HL-60/S4 treated with phorbol 12-myristate 13-acetate at 8.2 ng/mL for 4 days and 3 days (cell line): Measurements from ENCODE around the gene INO80E.

Source experiments
- in situ Hi-C: fragments of 300-500 bp; cut with MboI; formaldehyde crosslinking; loops from 2 replicates; pipeline ENCODE4 v1.15.0; 2022; ENCODE audit warnings: low sequenced_read_pairs

The INO80E gene

DNA sequence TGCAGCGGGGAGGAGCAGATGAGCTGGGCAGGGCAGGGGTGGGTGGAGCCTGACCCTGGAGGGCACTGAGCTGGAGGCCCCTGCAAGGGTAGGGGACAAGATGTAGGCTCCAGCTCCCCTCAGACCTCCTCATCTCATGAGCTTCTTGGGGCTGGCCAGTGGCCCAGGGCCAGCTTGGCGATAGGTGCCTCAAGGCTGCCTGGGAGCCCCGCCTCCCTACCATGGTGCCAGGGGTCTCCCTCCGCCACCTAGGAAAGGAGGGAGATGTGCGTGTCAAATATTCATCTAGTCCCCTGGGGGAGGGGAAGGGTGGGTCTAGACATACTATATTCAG, 4.5 kb upstream of the INO80E start:
- in situ Hi-C loops, result no loop called here

DNA sequence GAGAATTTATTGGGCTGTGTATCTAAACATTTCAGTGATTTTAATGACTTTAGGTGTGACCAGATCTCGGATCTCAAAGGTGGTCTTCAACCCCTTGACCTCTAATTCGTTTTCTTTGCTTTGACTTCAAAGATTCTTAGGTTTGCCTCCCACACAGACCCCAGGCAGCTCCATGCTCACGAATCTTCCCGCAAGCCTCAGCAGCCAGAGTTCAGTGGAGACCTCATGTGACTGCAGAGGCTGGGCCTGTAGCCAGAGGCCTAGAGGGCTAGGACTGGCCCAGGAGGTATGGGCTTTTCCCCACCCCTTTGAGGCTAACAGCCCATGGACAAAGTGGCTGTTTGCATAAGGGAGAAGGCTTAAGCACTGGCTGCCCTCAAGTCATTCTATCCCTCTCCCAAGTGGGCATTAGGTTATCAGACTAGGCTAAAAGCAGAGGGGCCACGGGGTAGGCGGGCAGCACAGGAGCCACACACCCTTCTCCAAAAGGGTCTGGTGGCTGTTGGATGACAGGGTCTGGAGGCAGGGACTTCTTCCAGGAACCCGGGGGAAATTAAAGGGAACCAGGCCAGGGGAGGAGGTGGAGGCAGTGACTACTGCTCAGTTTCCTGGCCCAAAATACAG, 3.6 kb upstream of the INO80E start:
- in situ Hi-C loops, result no loop called here

DNA sequence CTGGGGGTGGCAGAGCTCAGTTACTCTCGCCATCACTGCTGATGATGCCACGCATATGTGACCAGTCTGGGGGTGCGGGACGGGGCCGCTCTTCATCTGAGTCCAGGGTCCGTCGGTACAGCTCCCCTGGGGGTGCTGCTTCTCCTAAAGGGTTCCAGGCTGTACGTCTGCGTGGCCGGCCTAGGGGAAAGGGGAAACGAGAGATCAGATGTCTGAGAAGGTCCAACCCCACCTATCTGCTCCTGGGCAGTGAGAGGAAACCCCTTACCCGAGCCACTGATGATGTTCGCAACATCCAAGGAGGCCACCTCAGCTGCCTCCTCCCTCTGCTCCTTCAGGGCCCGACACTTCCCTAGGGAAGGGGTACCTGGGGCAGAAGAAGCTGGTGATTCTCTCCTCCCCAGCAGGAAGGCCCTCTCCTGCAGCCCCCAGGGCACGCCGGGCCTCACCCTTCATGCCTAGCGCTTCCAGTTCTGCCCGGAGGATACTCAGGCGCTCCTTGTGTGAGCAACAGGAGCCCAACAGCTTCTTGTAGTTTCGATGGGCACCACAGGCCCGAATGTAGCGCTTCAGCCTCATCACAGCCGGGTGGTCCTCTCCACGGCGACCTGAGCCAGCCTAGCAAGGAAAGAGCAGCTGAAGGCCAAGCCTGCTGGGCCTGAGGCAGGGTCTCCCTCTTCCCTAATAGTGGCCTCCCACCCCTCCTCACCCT, 2.7 kb upstream of the INO80E start:
- in situ Hi-C loops, result no loop called here

DNA sequence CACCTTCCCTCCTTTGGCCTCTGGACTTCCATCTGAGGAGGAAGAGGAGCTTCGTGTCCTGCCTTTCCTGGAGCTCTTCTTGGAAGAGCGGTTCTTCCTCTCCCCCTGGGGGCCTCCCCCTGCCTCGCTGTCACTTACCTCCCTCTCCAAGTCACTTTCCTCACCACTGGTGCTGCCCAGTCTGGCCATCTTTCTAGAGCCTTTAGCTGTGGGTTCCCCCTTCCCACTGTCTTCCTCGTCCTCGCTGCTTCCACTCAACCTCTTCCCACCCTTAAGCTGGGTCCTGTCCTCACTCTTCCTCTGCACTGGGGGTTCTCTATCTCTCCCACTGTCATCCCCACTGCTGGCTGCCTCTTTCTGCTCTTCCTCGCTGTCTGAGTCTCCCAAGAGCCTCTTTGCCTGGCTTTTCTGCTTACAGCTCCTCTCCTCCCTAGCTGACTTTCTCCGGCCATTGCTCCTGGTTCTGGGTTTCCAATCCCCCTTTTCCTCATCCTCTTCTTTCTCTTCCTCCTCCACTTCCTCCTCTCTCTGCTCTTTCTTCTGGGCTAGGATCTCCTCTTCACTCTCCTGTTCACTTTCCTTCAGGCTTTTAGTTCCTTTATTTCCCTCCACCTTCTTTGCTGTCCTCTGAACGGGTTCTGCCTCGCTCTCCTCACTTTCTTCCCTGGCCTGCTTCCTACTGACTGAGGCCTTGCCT, 2.0 kb upstream of the INO80E start:
- in situ Hi-C loops, result no loop called here

DNA sequence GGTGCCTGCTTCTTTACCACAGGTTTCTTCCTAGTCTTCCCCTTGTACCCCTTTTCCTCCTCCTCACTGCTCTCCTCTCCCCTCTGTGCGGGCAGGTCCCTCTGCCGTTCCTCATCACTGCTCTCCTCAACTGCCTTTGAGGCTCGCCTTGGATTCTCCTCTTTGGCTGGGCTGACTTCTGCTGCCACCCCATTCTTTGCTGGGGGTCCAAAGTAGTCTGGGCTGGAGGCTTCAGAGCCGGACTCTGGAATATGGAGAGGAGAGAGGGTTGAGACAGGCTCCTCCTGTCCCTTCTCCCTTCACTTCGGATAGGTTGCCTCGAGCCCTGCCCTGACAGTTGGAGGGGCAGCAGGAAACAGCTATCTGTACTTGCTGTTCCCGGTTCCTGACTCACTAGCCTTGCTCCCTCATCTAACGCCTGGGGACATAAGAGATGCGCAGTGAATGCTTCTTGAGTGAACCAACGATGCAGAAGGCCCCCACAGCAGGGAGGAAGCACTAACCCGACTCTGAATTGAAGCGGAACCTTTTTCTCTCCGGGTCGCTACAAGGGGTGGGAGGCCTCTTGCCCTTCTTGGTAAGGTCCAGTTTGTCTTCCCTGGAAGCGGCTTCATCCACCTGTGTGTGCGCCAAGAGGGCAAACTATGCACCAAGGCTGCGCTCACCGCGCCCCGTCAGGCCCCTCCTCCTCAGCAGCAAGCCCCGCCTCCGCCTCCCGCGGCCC, 1.3 kb upstream of the INO80E start:
- in situ Hi-C loops, result no loop called here

DNA sequence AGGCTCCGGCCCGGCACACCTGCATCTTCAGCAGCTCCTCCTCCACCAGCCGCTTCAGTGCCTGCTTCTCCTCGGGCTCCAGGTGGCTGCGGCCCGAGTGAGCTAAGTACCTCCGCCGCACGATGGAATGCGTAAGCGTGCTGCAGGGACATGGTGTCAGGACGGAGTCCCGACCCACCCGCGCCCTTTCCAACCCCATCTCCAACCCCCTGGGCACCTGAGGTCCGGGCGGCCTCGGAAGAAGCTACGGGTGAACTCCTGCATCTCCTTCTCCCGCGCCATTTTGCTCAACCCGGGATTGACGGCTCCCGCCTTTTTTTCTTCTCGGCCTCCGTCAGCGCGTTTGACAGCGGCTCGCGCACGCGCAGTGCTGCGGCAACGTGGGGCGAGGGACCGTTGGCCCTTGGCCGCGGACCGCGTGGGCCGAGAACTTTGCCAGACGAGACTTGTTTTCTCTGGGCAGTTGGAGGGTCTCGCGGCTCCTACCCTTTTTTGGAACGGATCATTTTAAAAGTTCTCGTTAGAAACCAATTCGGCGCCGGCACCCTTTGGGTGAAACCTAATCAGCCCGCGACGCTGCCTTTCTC, 624 bp upstream of the INO80E start, which contains the start of gene HIRIP3:
HIRIP3 (minus strand) TSS at position 294 of the 587 bp plus-strand sequence; CDS start at position 282, 12 bp downstream.
- in situ Hi-C loops, result no loop called here

DNA sequence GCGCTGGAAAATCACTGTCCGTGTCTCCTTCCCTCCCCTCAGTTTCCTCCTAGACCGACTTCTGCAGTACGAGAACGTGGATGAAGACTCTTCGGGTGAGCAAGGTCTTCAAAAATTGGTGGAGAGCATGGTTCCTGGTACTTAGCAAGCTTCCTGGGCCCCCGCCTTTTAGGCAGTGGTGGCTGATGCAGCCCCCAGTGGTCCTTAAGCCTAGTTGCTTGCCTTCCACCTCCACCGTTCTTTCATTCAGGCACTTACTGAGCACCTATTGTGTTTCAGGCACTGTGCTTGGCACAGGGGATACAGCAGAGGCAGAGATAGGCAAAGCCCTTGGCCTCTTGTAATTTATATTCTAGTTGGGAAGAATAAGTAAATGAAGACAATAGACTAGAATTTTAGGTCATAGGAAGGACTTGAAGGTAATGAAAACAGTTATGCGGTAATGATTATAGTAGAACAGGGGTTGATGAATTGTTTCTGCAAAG, 767 bp downstream of the INO80E start:
- in situ Hi-C loops, result no loop called here

DNA sequence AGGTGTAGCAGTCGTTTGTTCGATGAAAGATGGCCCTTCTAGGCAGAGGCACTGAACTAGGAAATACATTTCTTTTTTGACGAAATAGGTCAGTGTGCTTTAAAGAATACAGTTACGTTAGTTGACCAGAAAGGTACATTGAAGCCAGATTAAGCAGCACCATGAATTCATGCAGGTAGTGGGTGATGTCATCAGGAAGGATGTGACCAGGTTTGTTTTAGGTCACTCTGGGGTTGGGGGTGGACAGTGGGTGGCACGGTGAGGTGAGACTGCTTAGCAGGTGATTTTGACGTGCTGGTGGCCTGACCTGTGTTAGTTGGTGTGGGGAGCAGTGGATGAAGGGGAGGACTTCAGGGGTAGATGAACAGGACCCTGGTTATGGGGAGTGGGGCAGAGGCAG, 3.6 kb downstream of the INO80E start:
- in situ Hi-C loops, result no loop called here

DNA sequence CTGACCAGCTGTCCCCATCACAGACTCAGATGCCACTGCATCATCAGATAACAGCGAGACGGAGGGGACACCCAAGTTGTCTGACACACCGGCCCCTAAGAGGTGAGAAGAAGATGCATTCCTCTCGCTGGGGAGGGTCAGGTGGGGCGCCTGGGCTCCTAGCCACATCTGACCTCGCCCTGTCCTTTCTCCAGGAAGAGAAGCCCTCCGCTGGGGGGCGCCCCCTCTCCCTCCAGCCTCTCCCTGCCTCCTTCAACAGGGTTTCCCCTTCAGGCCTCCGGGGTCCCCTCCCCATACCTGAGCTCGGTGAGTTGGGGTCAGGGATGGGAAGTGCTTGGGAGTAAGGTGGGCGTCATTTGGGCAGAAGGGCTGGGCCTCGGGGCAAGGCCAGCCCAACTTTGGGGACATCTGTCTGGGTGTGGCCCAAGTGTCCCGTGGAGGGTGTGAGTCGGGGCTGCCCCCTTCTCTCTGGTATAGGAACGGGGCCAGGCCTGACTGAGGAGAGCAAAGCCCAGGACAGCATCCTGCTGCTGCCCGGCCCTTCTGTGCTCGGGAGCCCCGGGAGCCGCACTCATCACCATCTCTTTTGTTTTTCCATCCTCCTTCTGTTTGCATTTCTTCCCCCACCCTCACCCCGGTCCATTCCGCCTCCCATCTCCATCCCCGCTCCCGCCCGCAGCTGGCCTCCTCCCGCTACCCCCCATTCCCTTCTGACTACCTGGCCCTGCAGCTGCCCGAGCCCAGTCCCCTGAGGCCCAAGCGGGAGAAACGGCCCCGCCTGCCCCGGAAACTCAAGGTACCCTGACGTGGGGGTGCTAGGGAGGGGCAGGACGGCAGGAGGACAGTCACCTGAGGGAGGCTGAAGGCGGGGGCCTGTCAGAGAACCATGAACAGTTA, 4.9 kb downstream of the INO80E start:
- in situ Hi-C loops, result no loop called here

DNA sequence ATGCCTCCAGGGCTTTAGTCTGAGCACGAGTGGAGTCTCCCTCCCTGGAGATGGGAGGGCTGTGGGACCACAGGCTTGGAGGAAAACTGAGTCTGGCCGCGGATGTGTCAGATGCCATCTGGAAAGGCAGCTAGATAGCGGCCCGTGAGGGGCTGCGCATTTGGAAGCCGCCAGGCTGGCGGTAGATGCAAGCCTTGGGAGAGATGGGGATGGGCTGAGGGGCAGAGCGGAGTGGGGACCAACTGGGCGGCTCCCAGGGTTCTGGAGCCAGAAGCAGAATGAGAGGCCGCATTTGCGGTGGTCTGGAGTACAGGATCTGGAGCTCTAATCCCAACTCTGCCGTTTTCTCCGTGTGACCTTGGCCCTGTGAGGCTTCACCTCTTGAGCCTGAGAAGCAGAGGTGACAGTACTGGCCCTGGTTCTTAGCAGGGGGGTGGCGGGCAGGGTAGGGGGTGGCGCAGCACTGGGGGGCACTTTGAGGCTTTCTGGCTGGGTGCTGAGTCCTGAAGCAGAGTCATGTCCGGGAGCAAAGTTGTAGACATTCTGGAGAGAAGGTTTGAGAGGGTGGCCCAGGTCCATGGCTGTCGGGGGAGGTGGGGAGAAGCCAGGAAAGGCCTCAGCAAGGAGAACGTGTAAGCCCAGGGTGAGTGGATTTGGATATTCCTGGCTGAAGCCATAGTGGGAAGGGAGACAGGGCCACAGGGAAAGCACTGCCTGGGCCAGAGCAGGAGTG, 6.7 kb downstream of the INO80E start:
- in situ Hi-C loops, result no loop called here

DNA sequence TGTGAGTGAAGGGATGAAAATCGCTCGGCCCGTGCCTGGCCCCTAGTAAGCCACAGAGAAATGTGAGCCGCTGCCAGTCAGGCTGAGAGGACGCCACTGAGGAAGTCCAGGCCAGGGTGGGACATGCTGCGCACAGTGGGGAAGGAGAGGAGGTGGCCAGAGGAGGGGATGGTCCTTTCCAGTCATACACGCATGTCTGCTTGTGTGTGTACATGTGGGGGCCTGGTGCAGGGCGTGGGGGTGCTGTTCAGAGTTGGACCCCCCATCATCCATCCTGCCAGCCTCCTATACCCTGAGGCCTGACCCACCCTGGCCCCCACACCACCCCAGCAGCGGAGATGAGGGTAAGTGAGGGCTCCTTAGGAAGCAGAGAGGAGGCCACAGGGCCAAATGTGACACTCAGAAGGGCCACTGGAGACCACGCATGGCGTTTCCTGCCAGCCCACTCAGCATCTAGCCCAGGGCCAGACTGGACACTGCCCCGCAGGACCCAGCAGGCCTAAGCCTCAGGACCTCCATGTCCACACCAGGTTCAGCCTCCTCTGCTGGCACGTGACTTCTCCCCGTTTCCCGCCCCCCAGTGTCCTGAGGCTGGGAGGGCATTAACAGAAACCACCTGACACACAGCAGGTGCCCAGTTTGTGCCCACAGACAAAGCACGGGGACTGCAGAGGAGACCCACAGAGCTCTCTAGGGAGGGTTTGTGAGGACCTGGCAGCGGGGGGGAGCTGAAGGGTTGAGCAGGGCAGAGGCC, 7.8 kb downstream of the INO80E start:
- in situ Hi-C loops, result no loop called here

DNA sequence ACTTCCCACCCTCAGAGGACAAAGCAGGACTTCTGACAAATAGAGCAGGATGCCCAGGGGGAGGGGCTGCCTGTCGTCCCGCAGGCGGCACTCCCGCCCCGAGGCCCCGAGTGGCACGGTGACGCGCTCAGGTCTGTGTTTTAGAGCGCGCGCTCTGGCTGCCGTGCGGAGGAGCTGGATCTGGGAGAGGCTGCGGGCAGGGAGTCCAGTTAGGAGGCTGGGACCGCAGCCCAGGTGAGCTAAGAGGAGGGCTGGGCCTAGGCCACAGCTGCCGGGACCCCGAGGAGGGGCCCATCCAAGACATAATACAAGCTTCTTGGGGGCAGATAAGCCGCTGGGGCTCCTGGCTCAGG, 8.4 kb downstream of the INO80E start:
- in situ Hi-C loops, result no loop called here

DNA sequence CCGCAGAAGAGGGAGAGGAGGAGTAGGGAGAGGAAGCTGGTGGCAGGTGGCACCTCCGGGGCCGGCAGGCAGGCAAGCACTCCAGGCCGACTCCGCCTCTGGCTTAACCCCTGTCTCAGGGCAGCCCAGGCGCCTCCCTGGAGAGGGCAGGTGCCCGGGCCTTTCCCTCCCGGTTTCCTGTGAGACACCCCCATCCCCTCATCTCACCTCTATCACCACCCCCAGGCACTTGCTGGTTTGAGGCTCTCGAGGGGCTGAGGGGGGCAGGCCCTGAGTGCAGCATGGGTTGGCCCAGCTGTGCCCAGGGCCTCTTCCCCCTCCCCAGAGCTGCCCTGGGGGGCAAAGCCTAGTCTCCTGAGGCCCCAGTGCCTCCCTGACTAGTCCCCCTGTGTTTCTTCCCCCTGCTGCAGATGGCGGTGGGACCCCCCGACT, 8.8 kb downstream of the INO80E start:
- in situ Hi-C loops, result no loop called here

DNA sequence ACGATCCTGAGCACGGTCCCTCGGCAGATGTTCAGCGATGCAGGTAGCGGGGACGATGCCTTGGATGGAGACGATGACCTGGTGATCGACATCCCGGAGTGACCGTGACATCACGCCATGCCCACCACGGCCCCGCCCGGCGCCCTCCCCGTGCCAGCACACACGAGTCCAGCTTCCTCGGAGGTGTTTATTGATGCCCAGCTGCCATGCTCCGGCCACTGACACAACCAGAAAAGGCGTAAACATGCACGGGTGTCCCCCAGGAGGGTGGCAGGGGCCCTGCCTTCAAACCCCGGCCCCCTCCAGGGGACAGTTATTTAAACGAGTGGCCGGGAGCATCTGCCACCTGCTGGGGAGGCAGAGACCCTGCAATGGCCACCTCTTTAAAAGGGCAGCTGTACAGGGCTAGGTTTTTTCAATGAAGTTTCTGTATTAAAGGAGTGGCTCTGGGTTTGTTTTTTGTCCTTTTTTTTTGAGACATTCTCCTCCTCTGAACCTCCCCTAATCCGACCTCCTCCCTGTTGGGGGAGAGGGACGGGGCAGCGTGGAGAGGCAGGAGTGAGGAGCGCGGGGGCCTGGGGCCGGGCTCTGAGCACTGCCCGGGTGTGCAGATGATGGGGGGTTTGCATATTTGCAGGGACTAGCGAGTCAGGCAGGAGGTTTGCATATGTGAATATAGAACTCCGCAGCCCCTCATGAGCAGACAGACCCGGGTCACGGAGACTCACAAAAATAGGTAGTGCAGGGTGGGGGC, 9.5 kb downstream of the INO80E start:
- in situ Hi-C loops, result no loop called here

DNA sequence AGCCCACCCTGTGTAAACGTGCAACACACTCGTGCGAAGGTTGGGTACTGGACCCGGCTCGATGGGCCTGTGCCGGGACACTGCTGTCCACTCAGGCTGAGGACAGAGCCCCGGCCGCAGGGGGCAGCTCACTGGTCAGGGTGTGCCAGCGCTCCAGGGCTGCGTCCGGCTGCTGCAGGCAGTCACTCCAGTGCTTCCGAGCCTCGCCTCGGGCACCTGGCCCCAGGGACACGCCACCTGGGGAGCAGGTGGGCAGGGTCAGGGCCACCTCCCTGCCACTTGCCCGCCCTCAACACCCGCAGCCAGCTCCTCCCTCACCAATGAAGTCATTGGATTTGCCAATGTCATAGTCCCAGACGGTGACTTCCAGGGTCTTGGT, 10.0 kb downstream of the INO80E start:
- in situ Hi-C loops, result no loop called here

DNA sequence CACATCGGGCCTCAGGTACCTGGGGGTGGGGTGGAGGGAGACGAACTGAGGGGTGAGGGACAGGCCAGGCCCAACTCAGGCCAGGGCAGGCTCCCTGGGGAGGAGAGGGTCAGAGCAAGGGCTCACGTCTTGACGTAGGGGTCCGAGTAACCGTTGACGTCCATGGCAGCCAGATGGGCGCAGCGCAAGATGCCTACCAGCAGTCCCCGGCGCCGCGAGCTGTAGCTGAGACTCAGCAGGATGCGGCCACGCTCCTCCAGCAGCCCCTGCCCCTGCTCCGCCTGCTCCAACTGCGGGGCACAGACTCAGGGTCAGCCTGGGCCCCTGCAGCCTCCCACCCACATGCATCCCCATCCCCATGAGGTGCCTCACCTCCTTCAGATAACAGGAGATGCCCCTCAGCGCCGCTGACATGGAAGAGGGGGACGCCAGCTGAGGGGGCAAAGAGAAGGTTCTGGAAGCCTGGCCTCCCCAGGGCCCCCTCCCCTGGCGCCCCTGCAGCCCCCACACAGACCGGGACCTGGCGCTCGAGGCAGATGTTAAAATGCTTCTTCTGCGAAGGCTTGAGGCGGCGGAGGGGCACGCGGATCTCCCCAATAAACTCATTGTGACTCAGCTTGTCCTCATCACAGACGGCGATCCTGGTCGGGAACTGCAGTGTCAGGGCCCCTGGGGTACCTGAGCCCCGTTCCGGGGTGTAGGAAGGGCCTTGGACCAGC, 10.8 kb downstream of the INO80E start:
- in situ Hi-C loops, result no loop called here

DNA sequence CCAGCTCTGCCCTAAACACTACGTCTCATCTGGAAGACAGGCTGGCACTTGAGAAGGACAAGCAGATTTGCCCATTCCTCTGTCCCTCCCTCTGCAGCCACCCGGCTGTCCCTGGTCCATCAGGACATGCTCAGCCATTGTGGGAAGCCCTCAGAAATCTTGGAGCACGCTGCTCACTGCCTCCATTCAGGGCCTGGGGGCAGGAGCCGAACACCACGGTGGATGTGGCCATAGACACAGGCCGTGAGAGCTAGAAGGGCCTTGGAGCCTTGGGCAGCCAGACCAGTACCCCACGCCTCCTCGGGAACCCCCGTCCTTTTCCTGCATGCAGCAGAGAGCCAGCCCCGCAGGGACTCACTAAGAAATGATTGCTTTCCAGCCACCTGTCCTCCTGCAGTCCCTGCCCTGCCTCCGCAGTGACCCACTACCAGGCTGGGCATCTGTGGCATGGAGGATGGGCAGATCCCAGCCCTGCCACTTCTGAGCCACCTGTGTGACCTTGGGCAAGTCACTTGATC, 11.4 kb downstream of the INO80E start:
- in situ Hi-C loops, result no loop called here
